ENCODE data around the gene SLC13A1.

SLC13A1 gene

GRCh38 chr7:123131556-123131955, 68.2 kb downstream of the SLC13A1 start:
- 86 to 89% methylated on average over 2 of the region's 2 CpGs for WGBS, 2 experiments
- H3K27me3 ChIP-seq (ENCODE audit: control insufficient read depth, insufficient read depth, low read length, poor library complexity, severe bottlenecking): no peaks in the 10 kb centered on the region

GRCh38 chr7:123131140-123131539, 68.6 kb downstream of the SLC13A1 start:
- whole genome bisulfite sequencing, 2 experiments: 83 to 100% methylated on average over 1 of the region's 1 CpG
- no peaks in the 10 kb centered on the region for H3K4me1 ChIP-seq (ENCODE audit: control insufficient read depth, insufficient read depth, low read length)
- H3K4me3 ChIP-seq (ENCODE audit: insufficient read depth, low read depth, low read length): no peak overlapping the region
- H3K36me3 ChIP-seq (ENCODE audit: control insufficient read depth, insufficient read depth, low read length): no peaks in the 10 kb centered on the region
- no peaks in the 10 kb centered on the region for H3K27me3 ChIP-seq (ENCODE audit: control insufficient read depth, insufficient read depth, low read length, poor library complexity, severe bottlenecking)
- H3K9me3 ChIP-seq (ENCODE audit: control insufficient read depth, low read length): no peaks in the 10 kb centered on the region
- H3K27ac ChIP-seq (ENCODE audit: insufficient read depth, low read depth, low read length, poor library complexity, severe bottlenecking): no peak overlapping the region

More at GRCh38 chr7:123131556-123131955, 68.2 kb downstream of the SLC13A1 start:
- Histone ChIP-seq H3K4me1 (ENCODE audit: control insufficient read depth, insufficient read depth, low read length) (no peaks in the 10 kb centered on the region), H3K36me3 (ENCODE audit: control insufficient read depth, insufficient read depth, low read length) (no peaks in the 10 kb centered on the region), H3K27ac (ENCODE audit: insufficient read depth, low read depth, low read length, poor library complexity, severe bottlenecking) (no peak overlapping the region), H3K9me3 (ENCODE audit: control insufficient read depth, low read length) (no peaks in the 10 kb centered on the region), H3K4me3 (ENCODE audit: insufficient read depth, low read depth, low read length) (no peak overlapping the region)

- H3K4me3 ChIP-seq (ENCODE audit: insufficient read depth, low read depth, low read length): no peak overlapping the region
- no peak overlapping the region for H3K27ac ChIP-seq (ENCODE audit: insufficient read depth, low read depth, low read length, poor library complexity, severe bottlenecking)
- H3K4me1 ChIP-seq (ENCODE audit: control insufficient read depth, insufficient read depth, low read length): no peaks in the 10 kb centered on the region
- H3K27me3 ChIP-seq (ENCODE audit: control insufficient read depth, insufficient read depth, low read length, poor library complexity, severe bottlenecking): no peaks in the 10 kb centered on the region
- H3K36me3 ChIP-seq (ENCODE audit: control insufficient read depth, insufficient read depth, low read length): no peaks in the 10 kb centered on the region
- 57% methylated on average over 1 of the region's 2 CpGs; no CpG with 5 or more reads in 1 of the 2 experiments for WGBS, 2 experiments
- no peaks in the 10 kb centered on the region for H3K9me3 ChIP-seq (ENCODE audit: control insufficient read depth, low read length)
These were observed 73.1 kb downstream of the SLC13A1 start for GRCh38 chr7:123126691-123127090.

- Histone ChIP-seq H3K4me3 (ENCODE audit: insufficient read depth, low read depth, low read length) (no peak overlapping the region), H3K27ac (ENCODE audit: insufficient read depth, low read depth, low read length, poor library complexity, severe bottlenecking) (no peak overlapping the region), H3K9me3 (ENCODE audit: control insufficient read depth, low read length) (no peaks in the 10 kb centered on the region), H3K4me1 (ENCODE audit: control insufficient read depth, insufficient read depth, low read length) (no peaks in the 10 kb centered on the region), H3K27me3 (ENCODE audit: control insufficient read depth, insufficient read depth, low read length, poor library complexity, severe bottlenecking) (no peaks in the 10 kb centered on the region), H3K36me3 (ENCODE audit: control insufficient read depth, insufficient read depth, low read length) (no peaks in the 10 kb centered on the region)
These were observed 73.6 kb downstream of the SLC13A1 start for GRCh38 chr7:123126171-123126570.

- Histone ChIP-seq H3K27me3 (ENCODE audit: control insufficient read depth, insufficient read depth, low read length, poor library complexity, severe bottlenecking) (no peaks in the 10 kb centered on the region), H3K4me3 (ENCODE audit: insufficient read depth, low read depth, low read length) (no peak overlapping the region), H3K27ac (ENCODE audit: insufficient read depth, low read depth, low read length, poor library complexity, severe bottlenecking) (no peak overlapping the region), H3K36me3 (ENCODE audit: control insufficient read depth, insufficient read depth, low read length) (no peaks in the 10 kb centered on the region), H3K9me3 (ENCODE audit: control insufficient read depth, low read length) (no peaks in the 10 kb centered on the region), H3K4me1 (ENCODE audit: control insufficient read depth, insufficient read depth, low read length) (no peaks in the 10 kb centered on the region)
- whole genome bisulfite sequencing, 2 experiments: 92 to 96% methylated on average over 3 of the region's 3 CpGs
These were observed 74.5 kb downstream of the SLC13A1 start for GRCh38 chr7:123125231-123125630.

- Histone ChIP-seq H3K4me3 (ENCODE audit: insufficient read depth, low read depth, low read length) (no peak overlapping the region), H3K27me3 (ENCODE audit: control insufficient read depth, insufficient read depth, low read length, poor library complexity, severe bottlenecking) (no peaks in the 10 kb centered on the region), H3K9me3 (ENCODE audit: control insufficient read depth, low read length) (no peaks in the 10 kb centered on the region), H3K36me3 (ENCODE audit: control insufficient read depth, insufficient read depth, low read length) (no peaks in the 10 kb centered on the region), H3K27ac (ENCODE audit: insufficient read depth, low read depth, low read length, poor library complexity, severe bottlenecking) (no peak overlapping the region), H3K4me1 (ENCODE audit: control insufficient read depth, insufficient read depth, low read length) (no peaks in the 10 kb centered on the region)
These were observed 76.9 kb downstream of the SLC13A1 start for GRCh38 chr7:123122916-123123315.

- Histone ChIP-seq H3K4me1 (ENCODE audit: control insufficient read depth, insufficient read depth, low read length) (no peaks in the 10 kb centered on the region), H3K36me3 (ENCODE audit: control insufficient read depth, insufficient read depth, low read length) (no peaks in the 10 kb centered on the region), H3K27ac (ENCODE audit: insufficient read depth, low read depth, low read length, poor library complexity, severe bottlenecking) (no peak overlapping the region), H3K4me3 (ENCODE audit: insufficient read depth, low read depth, low read length) (no peak overlapping the region), H3K27me3 (ENCODE audit: control insufficient read depth, insufficient read depth, low read length, poor library complexity, severe bottlenecking) (no peaks in the 10 kb centered on the region), H3K9me3 (ENCODE audit: control insufficient read depth, low read length) (no peaks in the 10 kb centered on the region)
These were observed 79.5 kb downstream of the SLC13A1 start for GRCh38 chr7:123120286-123120685.

GRCh38 chr7:123115331-123115730, 84.4 kb downstream of the SLC13A1 start:
- Histone ChIP-seq H3K27me3 (ENCODE audit: control insufficient read depth, insufficient read depth, low read length, poor library complexity, severe bottlenecking) (no peaks in the 10 kb centered on the region), H3K27ac (ENCODE audit: insufficient read depth, low read depth, low read length, poor library complexity, severe bottlenecking) (no peak overlapping the region), H3K4me3 (ENCODE audit: insufficient read depth, low read depth, low read length) (no peak overlapping the region), H3K36me3 (ENCODE audit: control insufficient read depth, insufficient read depth, low read length) (no peaks in the 10 kb centered on the region), H3K9me3 (ENCODE audit: control insufficient read depth, low read length) (no peaks in the 10 kb centered on the region), H3K4me1 (ENCODE audit: control insufficient read depth, insufficient read depth, low read length) (no peaks in the 10 kb centered on the region)
- 97% methylated on average over 3 of the region's 3 CpGs for WGBS, 2 experiments

- H3K27me3 ChIP-seq (ENCODE audit: control insufficient read depth, insufficient read depth, low read length, poor library complexity, severe bottlenecking): no peaks in the 10 kb centered on the region
- no peak overlapping the region for H3K4me3 ChIP-seq (ENCODE audit: insufficient read depth, low read depth, low read length)
- no peak overlapping the region for H3K27ac ChIP-seq (ENCODE audit: insufficient read depth, low read depth, low read length, poor library complexity, severe bottlenecking)
- no peaks in the 10 kb centered on the region for H3K9me3 ChIP-seq (ENCODE audit: control insufficient read depth, low read length)
- H3K4me1 ChIP-seq (ENCODE audit: control insufficient read depth, insufficient read depth, low read length): no peaks in the 10 kb centered on the region
- no peaks in the 10 kb centered on the region for H3K36me3 ChIP-seq (ENCODE audit: control insufficient read depth, insufficient read depth, low read length)
- 93 to 100% methylated on average over 1 to 2 of the region's 2 CpGs for WGBS, 2 experiments
These were observed 85.5 kb downstream of the SLC13A1 start for GRCh38 chr7:123114288-123114687.

- Histone ChIP-seq H3K27me3 (ENCODE audit: control insufficient read depth, insufficient read depth, low read length, poor library complexity, severe bottlenecking) (no peaks in the 10 kb centered on the region), H3K27ac (ENCODE audit: insufficient read depth, low read depth, low read length, poor library complexity, severe bottlenecking) (no peak overlapping the region), H3K4me1 (ENCODE audit: control insufficient read depth, insufficient read depth, low read length) (no peaks in the 10 kb centered on the region), H3K36me3 (ENCODE audit: control insufficient read depth, insufficient read depth, low read length) (no peaks in the 10 kb centered on the region), H3K9me3 (ENCODE audit: control insufficient read depth, low read length) (no peaks in the 10 kb centered on the region), H3K4me3 (ENCODE audit: insufficient read depth, low read depth, low read length) (no peak overlapping the region)
- 88 to 100% methylated on average over 1 of the region's 1 CpG for WGBS, 2 experiments
These were observed 86.9 kb downstream of the SLC13A1 start for GRCh38 chr7:123112833-123113232.

- Histone ChIP-seq H3K4me3 (ENCODE audit: insufficient read depth, low read depth, low read length) (no peak overlapping the region), H3K27ac (ENCODE audit: insufficient read depth, low read depth, low read length, poor library complexity, severe bottlenecking) (no peak overlapping the region), H3K36me3 (ENCODE audit: control insufficient read depth, insufficient read depth, low read length) (no peaks in the 10 kb centered on the region), H3K27me3 (ENCODE audit: control insufficient read depth, insufficient read depth, low read length, poor library complexity, severe bottlenecking) (no peaks in the 10 kb centered on the region), H3K4me1 (ENCODE audit: control insufficient read depth, insufficient read depth, low read length) (no peaks in the 10 kb centered on the region), H3K9me3 (ENCODE audit: control insufficient read depth, low read length) (no peaks in the 10 kb centered on the region)
- WGBS, 2 experiments: 94% methylated on average over 2 of the region's 2 CpGs
These were observed 100.1 kb downstream of the SLC13A1 start for GRCh38 chr7:123099712-123100111.

All from ectodermal cell (in vitro differentiated cells).